HepG2 (cell line): ENCODE data around the gene MAP1LC3B. TPM values are rescaled to one million over a fixed set of nuclear protein-coding genes. Genes with fewer than 3 reads are reported as not detected.

Experiments
- ATF7 ChIP-seq, 2 experiments: fragments of 450-650 bp in 1 of 2; sonication (generic) in 1 of 2; formaldehyde crosslinking in 1 of 2; IDR thresholded peaks; 2 replicates each; pipeline versions ENCODE4 v1.4.0 to v1.6.1; 2016 to 2020; ENCODE audit warnings: antibody characterized with exemption in 1 of 2, mild to moderate bottlenecking in 1 of 2, missing genetic modification reagents in 1 of 2
- ATRX ChIP-seq: sonication (generic); formaldehyde crosslinking; IDR thresholded peaks from 2 replicates; pipeline ENCODE4 v1.4.0; 2020; ENCODE audit warnings: missing genetic modification reagents, borderline replicate concordance
- BHLHE40 ChIP-seq: IDR thresholded peaks from 2 replicates; pipeline ENCODE4 v1.6.1; 2011; ENCODE audit warnings: low read length, improper control_type of control experiment
- EEA1 ChIP-seq: sonication (generic); formaldehyde crosslinking; IDR thresholded peaks from 2 replicates; pipeline ENCODE4 v1.5.1; 2020; ENCODE audit warnings: mild to moderate bottlenecking, missing genetic modification reagents, borderline replicate concordance
- HDAC2 ChIP-seq: sonication (generic); formaldehyde crosslinking; IDR thresholded peaks from 2 replicates; pipeline ENCODE4 v1.4.0; 2020; ENCODE audit warnings: missing genetic modification reagents
- HES4 ChIP-seq: sonication (generic); formaldehyde crosslinking; IDR thresholded peaks from 2 replicates; pipeline ENCODE4 v1.9.0; 2021; ENCODE audit warnings: mild to moderate bottlenecking, missing genetic modification reagents, borderline replicate concordance
- KLF11 ChIP-seq: IDR thresholded peaks from 2 replicates; pipeline ENCODE4 v1.6.1; 2016; ENCODE audit warnings: missing compliant biosample characterization
- MBD4 ChIP-seq: IDR thresholded peaks from 2 replicates; pipeline ENCODE4 v1.6.1; 2012; ENCODE audit warnings: low read length, inconsistent platforms, borderline replicate concordance
- MLXIP ChIP-seq: sonication (generic); formaldehyde crosslinking; IDR thresholded peaks from 2 replicates; pipeline ENCODE4 v1.9.0; 2021; ENCODE audit warnings: missing genetic modification reagents, borderline replicate concordance
- NCOR1 ChIP-seq: fragments of 200-600 bp; sonication (generic); IDR thresholded peaks from 2 replicates; pipeline ENCODE4 v1.7.0; 2017; ENCODE audit warnings: antibody characterized with exemption, low read length, borderline replicate concordance
- REPIN1 ChIP-seq: sonication (generic); formaldehyde crosslinking; IDR thresholded peaks from 2 replicates; pipeline ENCODE4 v1.8.0; 2022; ENCODE audit warnings: missing genetic modification reagents, low read depth, mild to moderate bottlenecking, borderline replicate concordance
- SRSF4 ChIP-seq: fragments of 200-400 bp; formaldehyde crosslinking; IDR thresholded peaks from one replicate; pipeline ENCODE4 v1.6.1; 2018; ENCODE audit warnings: mild to moderate bottlenecking, low read depth, low read length, moderate library complexity; ENCODE audit not compliant: poor library complexity, severe bottlenecking
- TBL1XR1 ChIP-seq: fragments of 150-350 bp; IDR thresholded peaks from 2 replicates; pipeline ENCODE4 v1.6.1; 2014; ENCODE audit warnings: borderline replicate concordance, low read length; ENCODE audit not compliant: partially characterized antibody
- ZBTB38 ChIP-seq: sonication (generic); formaldehyde crosslinking; IDR thresholded peaks from 2 replicates; pipeline ENCODE4 v1.5.1; 2020; ENCODE audit warnings: mild to moderate bottlenecking, missing genetic modification reagents
- ZKSCAN1 ChIP-seq: fragments of 150-350 bp; IDR thresholded peaks from 2 replicates; pipeline ENCODE4 v1.6.1; 2014; ENCODE audit warnings: low read length
- ZNF207 ChIP-seq: fragments of 450-650 bp; IDR thresholded peaks from 2 replicates; pipeline ENCODE4 v1.6.1; 2016; ENCODE audit warnings: antibody characterized with exemption, borderline replicate concordance
- ZNF460 ChIP-seq: sonication (generic); formaldehyde crosslinking; IDR thresholded peaks from 2 replicates; pipeline ENCODE4 v1.5.1; 2020; ENCODE audit warnings: missing genetic modification reagents, mild to moderate bottlenecking, borderline replicate concordance
- ZNF468 ChIP-seq: sonication (generic); formaldehyde crosslinking; IDR thresholded peaks from 2 replicates; pipeline ENCODE4 v1.8.0; 2022; ENCODE audit warnings: mild to moderate bottlenecking, moderate library complexity, missing genetic modification reagents
- ZNF530 ChIP-seq: sonication (generic); formaldehyde crosslinking; IDR thresholded peaks from 2 replicates; pipeline ENCODE4 v1.5.0; 2020; ENCODE audit warnings: low read depth, mild to moderate bottlenecking, missing genetic modification reagents
- ZNF777 ChIP-seq: sonication (generic); formaldehyde crosslinking; IDR thresholded peaks from 2 replicates; pipeline ENCODE4 v1.4.0; 2020; ENCODE audit warnings: missing genetic modification reagents
- ZNF839 ChIP-seq: sonication (generic); formaldehyde crosslinking; IDR thresholded peaks from 2 replicates; pipeline ENCODE4 v1.4.0; 2020; ENCODE audit warnings: missing genetic modification reagents, mild to moderate bottlenecking, borderline replicate concordance
- ZSCAN30 ChIP-seq: sonication (generic); formaldehyde crosslinking; IDR thresholded peaks from 2 replicates; pipeline ENCODE4 v1.5.0; 2020; ENCODE audit warnings: mild to moderate bottlenecking, missing genetic modification reagents
- ZSCAN9 ChIP-seq: IDR thresholded peaks from 2 replicates; pipeline ENCODE4 v1.6.1; 2016; ENCODE audit warnings: borderline replicate concordance
- polyA plus RNA-seq, 8 experiments: library from polyadenylated mRNA; depleted of rRNA in 3 of 8; stranded (reverse) in 7 of 8; unstranded in 1 of 8; fragments of >200 nt; fragmentation: Illumina TruSeq in 4 of 8; extraction: Trizol in 4 of 8; gene quantifications; 2 replicates each; pipeline versions ENCODE4 v1.2.1 to v1.2.3, GENCODE V29; 2011 to 2016; ENCODE audit warnings: low read depth in 4 of 8, missing spikeins in 1 of 8, mixed read lengths in 1 of 8; ENCODE audit not compliant: insufficient read depth in 1 of 8
- total RNA-seq, 5 experiments: library from RNA; depleted of rRNA; stranded (reverse); fragments of >200 nt; fragmentation: Illumina TruSeq; extraction: Trizol; gene quantifications; 2 replicates each; pipeline ENCODE4 v1.2.3, GENCODE V29; 2016; ENCODE audit warnings: low read depth in 1 of 5
- TF ChIP-seq, protein P1 (sequence below): sonication (generic); formaldehyde crosslinking; IDR thresholded peaks from 2 replicates; pipeline ENCODE4 v1.4.0; 2020; ENCODE audit warnings: mild to moderate bottlenecking, missing genetic modification reagents
- TF ChIP-seq, protein P2 (sequence below): sonication (generic); formaldehyde crosslinking; IDR thresholded peaks from 2 replicates; pipeline ENCODE4 v1.8.0; 2022; ENCODE audit warnings: mild to moderate bottlenecking, missing genetic modification reagents, moderate library complexity

The MAP1LC3B gene
- total and polyA plus RNA-seq, 2 of the 13 experiments (the other 11 are each of a cell fraction or from before 2014, with no cell fraction given), result 15.7 to 37.4 TPM

GRCh38 chr16:87391950-87392820 is at the start of gene MAP1LC3B (continued):
- TF ChIP-seq, protein P1, sequence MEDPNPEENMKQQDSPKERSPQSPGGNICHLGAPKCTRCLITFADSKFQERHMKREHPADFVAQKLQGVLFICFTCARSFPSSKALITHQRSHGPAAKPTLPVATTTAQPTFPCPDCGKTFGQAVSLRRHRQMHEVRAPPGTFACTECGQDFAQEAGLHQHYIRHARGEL, result no peak
- peak; percentile 79; the same call in 1 of the 2 replicates for TF ChIP-seq NCOR1
- no peak for TF ChIP-seq ATF7 (IDR thresholded peaks at IDR 0.05)
- TF ChIP-seq ATF7 (CRISPR knock-in tag; IDR thresholded peaks at IDR 0.05), result peak; percentile 68; the same call in 1 of the 2 replicates
- peak; percentile 85 for TF ChIP-seq HES4 (CRISPR knock-in tag)
- peak; percentile 98 for TF ChIP-seq REPIN1 (CRISPR knock-in tag)
- peak; percentile 94 for TF ChIP-seq BHLHE40
- no peak for TF ChIP-seq ZNF777 (CRISPR knock-in tag)
- no peak for TF ChIP-seq MBD4
- TF ChIP-seq ZSCAN9 (CRISPR knock-in tag), result peak; percentile 91; the same call in 1 of the 2 replicates
- peak; percentile 80; the same call in 1 of the 2 replicates for TF ChIP-seq ZSCAN30 (CRISPR knock-in tag)
- TF ChIP-seq EEA1, result peak; percentile 58; the same call in 1 of the 2 replicates
- TF ChIP-seq HDAC2 (CRISPR knock-in tag), result peak; percentile 74; the same call in 1 of the 2 replicates
- TF ChIP-seq ZKSCAN1, result peak; percentile 18; the same call in 1 of the 2 replicates
- TF ChIP-seq SRSF4, result no peak
- TF ChIP-seq ATRX (CRISPR knock-in tag), result no peak
- no peak for TF ChIP-seq ZNF839 (CRISPR knock-in tag)
- 0 out of 2 replicates have a peak, but pooled peaks have one; percentile 50 for TF ChIP-seq ZNF468 (CRISPR knock-in tag)
- peak; percentile 97 for TF ChIP-seq ZBTB38 (CRISPR knock-in tag)
- TF ChIP-seq ZNF207, result no peak
- TF ChIP-seq ZNF460 (CRISPR knock-in tag), result no peak; the same call in 1 of the 2 replicates
- peak; percentile 85 for TF ChIP-seq TBL1XR1
- TF ChIP-seq KLF11 (CRISPR knock-in tag), result peak; percentile 79
- TF ChIP-seq ZNF530 (CRISPR knock-in tag), result no peak
- TF ChIP-seq, protein P2, sequence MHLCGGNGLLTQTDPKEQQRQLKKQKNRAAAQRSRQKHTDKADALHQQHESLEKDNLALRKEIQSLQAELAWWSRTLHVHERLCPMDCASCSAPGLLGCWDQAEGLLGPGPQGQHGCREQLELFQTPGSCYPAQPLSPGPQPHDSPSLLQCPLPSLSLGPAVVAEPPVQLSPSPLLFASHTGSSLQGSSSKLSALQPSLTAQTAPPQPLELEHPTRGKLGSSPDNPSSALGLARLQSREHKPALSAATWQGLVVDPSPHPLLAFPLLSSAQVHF, result peak; percentile 66
- peak; percentile 88; the same call in 1 of the 2 replicates for TF ChIP-seq MLXIP (CRISPR knock-in tag)
